HG03460 (cell line): ENCODE results near the gene AKAP8.
A peak's percentile ranks its signal among the peaks of the same experiment; 100 is the strongest.
"Not testable (repeated sequence)": the region's sequence is repeated elsewhere in the genome, so short reads cannot be mapped to it uniquely, and the experiment has no call there.

ENCODE experiments used
- ATAC-seq: cut with Tn5 transposase; IDR thresholded peaks from one replicate; pipeline ENCODE4 v1.9.1; 2021; ENCODE audit not compliant: unreplicated experiment

AKAP8 gene

DNA sequence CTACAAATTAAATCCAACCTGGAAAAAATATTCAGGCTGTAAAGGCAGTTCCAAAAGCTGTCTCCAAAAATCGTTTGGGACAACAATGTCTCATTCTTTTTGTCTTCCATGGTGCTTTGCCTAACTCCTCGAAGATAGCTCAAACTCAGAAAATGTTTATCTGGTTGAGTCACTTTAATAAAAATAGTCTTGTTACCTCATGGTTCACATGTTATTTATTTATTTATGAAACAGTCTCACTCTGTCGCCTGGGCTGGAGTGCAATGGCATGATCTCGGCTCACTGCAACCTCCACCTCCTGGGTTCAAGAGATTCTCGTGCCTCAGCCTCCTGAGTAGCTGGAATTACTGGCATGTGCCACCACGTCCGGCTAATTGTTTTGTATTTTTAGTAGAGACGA lies 42.4 kb downstream of the AKAP8 start:
- ATAC-seq, result no peak

DNA sequence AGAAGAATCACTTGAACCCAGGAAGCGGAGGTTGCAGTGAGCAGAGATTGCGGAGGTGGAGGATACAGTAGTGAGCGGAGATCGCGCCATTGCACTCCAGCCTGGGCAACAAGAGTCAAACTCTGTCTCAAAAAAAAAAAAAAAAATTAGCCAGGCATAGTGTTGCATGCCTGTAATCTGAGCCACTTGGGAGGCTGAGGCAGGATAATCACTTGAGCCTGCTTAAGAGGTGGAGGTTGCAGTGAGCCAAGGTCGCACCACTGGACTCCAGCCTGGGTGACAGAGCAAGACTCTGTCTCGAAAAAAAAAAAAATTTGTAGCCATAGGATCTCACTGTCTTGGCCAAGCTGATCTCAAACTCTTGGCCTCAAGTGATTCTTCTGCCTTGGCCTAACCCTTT lies 43.6 kb downstream of the AKAP8 start:
- not testable (repeated sequence) for ATAC-seq

DNA sequence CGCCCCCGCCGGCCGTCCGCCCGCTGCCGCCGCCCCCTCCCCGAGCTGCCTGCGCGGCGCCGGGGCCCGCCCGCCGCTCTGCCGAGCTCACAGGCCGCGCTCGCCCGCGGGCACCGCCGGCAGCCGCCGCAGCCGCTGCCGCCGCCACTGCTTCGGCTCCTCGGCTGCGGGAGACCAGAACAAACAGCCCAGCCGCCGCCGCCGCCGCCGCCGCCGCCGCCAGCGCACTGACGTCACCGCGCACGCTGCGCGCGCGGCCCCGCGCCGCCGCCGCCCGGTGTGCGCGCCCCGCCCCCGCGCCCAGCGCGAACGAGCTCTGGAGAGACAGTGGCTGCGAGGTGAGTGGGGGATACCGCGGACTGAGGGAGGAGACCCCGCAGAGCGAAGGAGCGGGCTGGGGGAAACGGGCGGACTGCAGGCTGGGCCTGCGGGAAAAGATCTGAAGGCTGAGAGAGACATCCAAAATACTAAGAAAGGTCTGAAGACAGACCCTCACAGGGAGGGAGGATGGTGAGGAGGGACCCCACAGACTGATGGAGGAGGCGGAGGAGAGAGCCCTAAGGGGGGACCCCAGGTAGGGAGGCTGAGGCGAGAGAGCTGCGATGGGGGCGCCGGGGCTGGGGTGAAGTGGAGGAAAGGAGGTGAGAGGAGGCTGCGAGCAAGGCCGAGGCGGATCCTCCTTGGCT lies 47.1 kb downstream of the AKAP8 start, which contains the start of gene BRD4:
TSS of gene BRD4 (minus strand) at position 229 of the 686 bp plus-strand sequence. CDS start 59,440 bp downstream, outside the sequence.
- peak; percentile 48 for ATAC-seq

DNA sequence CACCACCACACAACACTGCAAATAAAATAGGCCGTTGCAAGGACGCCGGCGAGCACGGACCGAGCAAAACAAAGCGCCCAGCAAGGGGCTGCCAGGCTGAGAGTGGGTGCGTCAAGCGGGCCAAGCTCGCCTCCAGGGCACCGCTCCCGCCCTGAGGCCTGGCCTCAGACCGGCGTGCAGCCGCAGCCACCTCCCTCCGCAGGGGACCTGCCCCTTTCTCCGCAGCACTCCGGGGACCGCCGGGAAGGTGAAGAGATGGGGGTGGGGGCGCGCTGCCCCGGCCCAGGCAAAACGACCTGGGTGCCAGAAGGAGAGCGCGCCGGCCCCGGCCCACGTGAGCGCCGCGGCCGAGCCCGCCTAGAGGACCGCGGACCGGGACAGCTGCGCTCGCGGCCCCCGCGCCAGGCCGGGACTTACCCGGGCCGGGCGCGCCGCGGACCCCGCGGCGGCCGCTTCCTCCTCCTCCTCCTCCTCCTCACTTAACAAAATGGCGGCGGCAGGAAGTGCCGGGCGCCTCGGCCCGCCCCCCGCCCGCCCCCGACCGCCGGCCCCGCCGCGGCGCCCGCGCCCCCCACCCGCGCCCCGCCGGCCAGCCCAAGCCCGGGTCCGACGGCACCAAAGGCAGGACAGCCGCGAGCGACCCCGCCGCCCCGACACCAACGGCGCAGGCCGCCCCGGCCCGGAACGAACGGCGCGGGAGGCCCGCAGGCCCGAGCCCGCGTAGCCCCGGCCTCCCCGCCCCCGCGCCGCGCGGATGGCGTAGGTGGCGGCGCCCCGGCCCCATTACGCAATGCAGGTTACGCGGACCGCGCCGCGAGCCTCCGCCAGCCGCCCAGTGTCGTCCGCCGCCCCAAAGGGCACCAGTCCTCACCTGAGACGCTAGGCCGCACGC lies 47.9 kb downstream of the AKAP8 start:
- peak; percentile 22 for ATAC-seq

DNA sequence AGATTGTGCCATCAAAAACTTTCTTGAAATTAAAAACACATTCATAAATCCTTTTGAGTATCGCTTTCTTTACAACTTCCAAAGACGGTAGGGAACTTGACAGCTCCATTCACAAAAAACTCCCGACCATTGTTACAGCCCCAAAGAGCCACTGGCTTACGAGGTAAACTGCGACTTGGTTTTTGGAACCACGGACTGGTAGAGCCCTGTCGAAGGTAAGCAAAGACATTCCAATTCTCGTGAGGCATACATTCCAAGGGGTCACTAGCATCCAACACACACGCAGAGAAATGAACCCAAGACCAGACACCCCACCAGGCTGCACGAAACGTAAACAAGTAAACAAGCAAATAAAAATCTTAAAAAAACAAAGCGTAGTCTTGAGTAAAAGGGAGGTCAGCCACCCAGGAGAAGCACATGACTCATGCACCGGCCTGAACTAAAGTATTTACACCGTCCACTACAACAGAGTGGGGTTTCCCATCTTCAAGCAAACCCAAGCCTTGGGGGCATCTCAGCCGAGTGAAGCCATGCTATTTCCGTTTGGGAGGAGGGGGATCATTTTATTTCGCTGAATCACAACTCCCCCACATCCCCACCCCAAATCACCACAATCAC lies 48.7 kb downstream of the AKAP8 start:
- ATAC-seq, result no peak

DNA sequence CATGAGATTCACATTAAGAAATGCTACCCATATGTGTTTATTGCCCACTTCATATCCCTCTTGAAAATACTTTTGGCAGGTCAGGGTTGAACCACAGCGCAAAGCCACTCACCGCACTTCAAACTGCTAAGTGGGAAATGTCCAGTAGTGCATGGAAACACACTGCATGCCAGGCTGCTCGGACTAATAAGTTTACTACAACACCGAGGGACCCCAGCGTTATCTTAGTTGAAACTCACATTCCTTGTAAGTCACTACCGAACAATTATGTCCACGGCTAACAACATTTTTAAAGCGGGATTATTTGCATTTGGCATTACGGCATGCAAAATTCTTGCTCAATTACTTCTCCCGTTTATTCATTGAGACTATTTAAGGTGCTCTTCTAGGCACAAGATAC lies 51.3 kb downstream of the AKAP8 start:
- no peak for ATAC-seq

DNA sequence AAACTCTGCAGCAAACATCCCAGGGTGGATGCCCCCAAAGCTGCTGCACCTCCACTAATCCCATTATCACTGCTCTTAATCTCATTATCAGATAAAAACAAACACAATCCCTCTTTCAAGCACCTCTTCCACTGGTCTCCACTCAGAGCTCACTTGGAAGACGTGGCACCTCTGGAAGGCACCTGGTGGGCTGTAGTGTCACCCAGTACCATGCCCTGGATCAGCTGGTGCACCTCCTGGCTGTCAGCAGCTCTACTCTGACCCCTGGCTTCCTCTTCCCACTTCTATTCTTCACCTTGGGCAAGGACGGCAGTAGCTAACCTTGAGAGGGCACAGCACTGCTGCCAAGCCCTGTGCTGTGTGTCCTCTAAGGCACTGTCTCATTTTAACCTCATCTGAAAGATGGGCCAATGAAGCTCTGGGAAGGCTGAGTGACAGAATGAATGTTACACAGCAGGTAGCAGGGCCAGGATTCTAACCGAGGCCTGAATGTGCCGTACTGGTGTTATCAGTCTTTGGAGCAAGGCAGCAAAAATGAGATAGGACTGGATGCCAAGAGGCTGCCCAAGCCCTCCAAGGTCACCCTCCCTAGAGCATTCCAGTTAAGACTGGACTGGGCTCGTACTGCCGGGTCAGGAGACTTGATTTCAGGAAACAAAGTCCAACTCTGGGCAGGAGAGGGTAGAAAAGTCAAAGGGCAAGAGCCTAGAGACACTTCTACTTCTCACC lies 54.6 kb downstream of the AKAP8 start:
- ATAC-seq, result no peak

DNA sequence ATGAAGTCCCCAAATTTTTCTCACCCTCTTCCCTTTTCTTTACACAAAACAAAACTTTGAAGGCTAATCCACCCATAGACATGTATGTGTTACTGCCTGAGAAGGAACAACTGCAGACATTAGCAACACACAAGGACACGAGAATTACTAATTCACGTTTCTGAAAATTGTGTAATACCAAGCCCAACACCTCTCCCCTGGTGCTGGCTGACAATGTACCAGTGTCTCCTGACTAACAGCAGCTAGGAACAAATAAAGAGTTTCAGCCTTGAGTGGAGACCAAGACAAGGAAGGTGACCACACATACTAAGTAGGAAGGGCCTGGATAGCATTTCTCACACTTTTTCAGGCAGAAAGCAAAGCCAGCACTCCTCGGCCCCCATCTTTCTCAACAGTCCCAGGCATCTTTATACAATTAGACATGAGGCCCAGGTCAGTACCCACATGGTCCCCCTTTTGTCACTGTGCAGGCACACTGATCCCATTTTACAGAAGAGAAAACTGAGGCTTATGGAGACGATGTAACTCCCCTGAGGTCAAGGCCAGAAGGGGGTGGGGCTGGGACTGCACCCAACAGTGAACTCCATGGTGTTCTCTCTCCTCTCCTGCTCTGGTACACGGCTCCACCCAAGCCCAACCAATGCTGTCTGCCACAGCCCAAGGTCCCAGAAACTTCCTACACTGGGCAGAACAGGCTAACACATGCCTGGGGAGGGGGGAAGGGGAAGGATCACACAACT lies 55.9 kb downstream of the AKAP8 start:
- ATAC-seq, result no peak

DNA sequence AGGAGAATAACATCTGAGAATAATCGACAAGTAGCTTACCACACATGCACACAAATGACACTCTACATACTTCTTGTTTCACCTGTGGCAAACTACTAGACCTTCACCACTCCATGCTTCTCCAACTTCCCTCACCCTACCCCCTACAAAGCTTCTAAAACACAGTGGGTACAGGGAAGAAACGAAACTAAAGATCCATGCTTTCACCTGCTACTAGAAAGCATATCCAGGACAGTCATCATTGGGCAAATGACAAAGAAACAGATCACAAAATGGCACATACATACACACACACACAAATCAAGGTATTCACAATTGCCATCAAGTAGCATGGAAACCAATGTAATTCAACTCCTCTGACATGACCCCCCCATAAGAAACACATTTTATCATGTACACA lies 57.8 kb downstream of the AKAP8 start:
- no peak for ATAC-seq

DNA sequence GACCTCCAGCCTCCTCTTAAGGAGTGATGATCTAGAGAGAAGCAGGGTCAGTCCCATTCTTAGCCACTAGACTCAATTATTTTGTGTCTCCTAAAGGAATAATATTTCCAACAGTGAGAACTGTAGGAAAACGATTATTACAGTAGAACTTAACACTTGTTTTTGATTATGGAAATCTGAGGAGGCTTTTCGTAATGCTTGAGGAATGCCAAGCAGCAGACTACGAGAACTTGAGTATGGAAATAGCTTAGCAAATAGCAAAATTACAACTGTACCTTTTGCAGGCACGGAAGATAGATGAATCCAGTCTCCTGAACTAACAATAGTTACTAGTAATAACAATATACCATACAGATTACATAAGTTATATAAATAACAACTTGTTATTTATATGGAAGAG lies 59.5 kb downstream of the AKAP8 start:
- no peak for ATAC-seq

DNA sequence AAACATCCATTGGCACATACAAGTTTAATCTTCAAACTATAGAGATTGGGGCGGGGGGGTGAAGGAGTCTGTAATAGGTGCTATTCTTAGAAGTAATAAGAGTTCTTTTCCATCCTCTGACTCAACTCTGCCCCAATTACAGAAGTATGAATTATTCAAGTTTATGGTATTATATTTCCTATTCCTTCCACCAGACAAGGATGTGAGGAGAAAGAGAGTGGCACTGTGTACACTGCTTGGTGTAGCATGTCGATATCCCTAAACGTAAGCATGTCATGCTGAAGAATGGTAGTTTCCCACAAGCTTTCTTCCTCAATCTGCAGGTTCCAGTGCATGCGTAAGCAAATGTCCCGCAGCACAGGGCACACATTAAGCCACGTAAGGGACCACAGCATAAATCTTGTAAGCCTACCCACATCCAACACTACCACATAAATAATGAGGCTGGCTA lies 61.3 kb downstream of the AKAP8 start:
- no peak for ATAC-seq

DNA sequence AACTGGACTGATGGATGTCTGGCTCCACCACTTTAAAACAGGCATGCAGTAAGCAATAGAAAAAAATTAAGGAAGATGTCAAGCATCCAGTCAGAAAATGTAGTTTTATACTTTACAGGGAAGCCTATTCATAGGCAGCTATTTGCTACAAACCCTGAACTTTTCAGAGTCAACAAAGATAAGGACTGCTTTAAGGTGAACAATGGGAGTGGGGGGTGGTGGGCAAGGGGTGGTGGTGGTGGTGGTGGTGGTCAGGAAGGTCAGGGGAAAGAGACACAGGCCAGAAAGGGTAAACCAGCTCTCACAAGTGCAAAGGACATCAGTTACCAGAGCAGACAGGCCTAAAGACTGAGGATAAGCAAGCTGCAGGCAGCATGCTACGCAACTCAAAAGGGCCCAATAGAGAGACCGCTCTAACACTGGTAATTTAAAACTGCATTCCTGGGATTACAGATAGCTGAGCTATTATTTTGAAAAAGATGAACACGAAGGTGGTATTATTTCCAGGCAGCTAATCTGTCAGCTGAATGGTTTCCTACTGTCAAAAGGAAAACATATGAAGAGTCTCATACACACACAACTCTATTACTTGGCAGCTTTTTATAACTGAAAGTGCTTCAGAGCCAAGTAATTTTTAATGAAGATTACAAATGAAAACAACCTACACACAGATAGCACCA lies 62.1 kb downstream of the AKAP8 start:
- ATAC-seq, result no peak

DNA sequence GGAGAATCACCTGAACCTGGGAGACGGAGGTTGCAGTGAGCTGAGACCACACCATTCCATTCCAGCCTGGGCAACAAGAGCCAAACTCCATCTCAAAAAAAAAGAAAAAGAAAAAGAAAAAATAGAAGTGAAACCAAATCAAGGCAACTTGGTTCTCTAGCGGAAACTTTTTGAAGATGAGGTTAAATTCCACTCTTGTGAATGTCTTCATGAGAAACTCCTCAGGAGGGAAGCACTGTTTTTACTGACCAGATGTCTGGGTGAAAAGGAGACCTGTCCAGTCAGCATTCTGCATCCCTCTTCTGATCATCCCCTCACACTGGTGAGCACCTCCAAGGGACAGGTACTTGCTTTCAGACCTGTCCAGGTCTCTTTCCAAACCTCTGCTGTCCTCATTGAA lies 63.1 kb downstream of the AKAP8 start:
- no peak for ATAC-seq

DNA sequence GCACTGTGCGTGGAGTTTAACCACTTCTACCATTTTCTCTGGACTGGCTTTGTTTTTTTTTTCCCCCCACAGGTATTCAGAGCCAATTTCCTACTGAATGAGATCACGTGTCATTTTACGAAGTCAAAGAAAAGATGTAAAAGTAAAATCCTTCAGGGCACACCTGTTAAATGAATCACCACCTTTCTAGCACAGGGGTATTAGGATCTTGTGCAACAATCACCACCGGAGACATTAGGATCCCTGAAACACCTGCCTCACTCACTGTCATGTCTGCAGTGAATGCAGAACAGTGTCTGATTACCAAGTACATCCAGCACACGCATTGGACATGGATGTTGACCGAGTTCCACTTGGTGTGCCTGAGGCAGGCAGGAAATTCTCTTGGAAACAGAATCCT lies 64.5 kb downstream of the AKAP8 start:
- no peak for ATAC-seq

DNA sequence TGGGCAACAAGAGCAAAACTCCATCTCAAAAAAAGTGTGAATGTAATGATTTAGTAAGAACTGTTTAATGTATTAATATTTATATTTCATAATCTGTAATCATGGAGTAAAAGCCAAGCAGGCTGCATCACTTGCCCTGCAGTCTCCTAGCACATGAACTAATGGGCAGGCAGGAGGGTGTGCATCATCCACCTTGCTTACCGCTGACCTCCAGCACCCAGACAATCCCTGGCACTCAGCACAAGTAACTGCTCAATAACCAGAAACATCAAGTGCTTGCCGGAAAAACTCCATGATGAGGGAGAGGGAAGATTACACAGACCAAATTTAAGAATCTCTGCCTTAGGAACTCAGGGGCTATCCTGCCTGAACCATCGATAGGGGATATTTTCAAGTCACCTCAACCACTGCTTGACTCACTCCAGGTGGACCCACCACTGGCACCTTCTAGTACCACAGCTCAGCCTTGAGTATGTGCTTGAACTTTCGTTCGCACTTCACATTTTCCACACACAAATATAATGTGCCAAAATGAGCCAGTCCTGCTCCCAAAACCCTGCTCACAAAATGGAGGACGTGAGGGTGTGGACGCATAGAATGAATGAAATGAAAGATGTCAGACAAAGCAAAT lies 65.8 kb downstream of the AKAP8 start:
- no peak for ATAC-seq

DNA sequence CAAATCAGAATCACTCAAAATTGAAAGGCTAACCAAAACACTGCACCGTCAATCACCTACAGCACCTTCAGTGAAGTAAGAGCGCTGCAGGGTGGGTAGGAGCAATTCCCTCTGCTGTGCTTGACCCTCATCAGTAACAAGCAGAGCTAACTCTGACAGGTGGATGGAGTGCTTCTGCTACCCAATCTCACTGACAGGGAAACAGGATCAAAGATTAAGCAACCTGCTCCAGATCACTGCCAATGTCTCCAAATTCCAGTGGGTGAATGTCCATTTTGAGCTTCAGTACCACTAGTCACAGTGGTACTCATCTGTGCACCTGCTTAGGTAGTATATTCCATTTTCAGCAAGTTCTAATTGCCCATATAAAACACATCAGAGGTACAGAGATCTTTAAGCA lies 72.4 kb downstream of the AKAP8 start:
- ATAC-seq, result no peak

DNA sequence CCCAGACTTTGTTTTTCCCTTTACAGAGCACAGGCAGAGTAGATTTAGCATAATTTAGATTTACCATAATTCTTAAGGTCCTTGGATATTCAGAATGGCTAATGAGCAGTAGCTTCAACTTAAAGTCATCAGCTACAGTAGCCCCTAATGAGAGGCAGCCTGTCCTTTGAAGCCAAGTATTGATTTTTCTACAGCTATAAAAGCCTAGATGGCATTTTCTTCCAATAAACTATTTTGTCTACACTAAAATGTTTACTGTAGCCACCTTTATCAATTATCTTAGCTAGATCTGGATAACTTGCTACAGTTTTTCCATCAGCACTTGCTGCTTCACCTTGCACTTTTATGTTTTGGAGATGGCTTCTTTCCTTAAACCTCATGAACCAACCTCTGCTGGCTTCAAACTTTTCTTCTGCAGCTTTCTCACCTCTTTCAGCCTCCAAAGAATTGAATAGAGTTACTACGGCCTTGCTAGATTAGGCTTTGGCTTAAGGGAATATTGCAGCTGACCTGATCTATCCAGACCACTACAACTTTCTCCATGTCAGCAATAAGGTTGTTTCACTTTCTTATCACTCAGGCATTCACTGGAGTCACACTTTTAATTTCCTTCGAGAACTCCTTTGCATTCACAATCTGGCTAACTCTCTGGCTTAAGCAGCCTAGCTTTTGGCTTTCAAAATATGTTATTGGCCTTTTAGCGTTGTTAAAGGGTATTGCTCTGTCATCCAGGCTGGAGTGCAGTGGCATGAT lies 73.8 kb downstream of the AKAP8 start:
- ATAC-seq, result no peak

DNA sequence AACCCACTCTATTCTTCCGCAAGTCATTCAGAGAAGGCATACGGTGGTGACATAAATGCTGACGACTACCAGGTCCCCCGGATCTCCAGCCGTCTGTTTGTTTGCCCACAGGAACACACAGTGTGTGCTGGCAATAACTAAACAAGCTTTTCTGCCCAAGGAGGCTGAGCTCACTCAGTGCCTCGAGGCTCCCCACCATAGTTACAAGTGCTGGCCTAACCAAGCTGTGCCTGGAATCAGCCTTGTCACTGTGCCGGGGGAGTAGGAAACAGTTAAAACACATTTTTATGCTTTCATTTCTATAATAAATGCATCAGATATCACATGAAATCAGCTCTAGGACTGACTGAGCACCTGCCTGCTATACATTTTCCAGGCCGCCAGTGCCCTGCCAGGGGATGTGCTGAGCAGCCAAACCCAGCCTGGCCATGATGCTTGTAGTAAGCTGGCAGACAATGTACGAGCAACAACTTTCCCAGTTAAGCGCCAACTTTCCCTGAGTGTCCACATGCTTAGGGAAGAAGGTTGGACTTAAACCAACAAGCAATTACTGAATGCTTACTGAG lies 75.4 kb downstream of the AKAP8 start:
- no peak for ATAC-seq
